Right lobe of liver (tissue), 6 donors: ENCODE data around the gene MUC6. TPM values are rescaled to one million over a fixed set of nuclear protein-coding genes. Genes with fewer than 3 reads are reported as not detected.

Experiments used
- ATAC-seq, 4 donors: fragments of 200-7000 bp; cut with Tn5 transposase; one replicate each; pipeline ENCODE4 v1.9.1; 2020; ENCODE audit warnings: mild to moderate bottlenecking in 4 of 4, moderate library complexity in 4 of 4
- DNase-seq, 3 donors: peaks; one replicate each; pipeline ENCODE4 v3.0.0-alpha.2; 2020
- H3K27ac ChIP-seq, 3 donors: fragments of 200-600 bp; one replicate each; pipeline ENCODE4 v1.8.0; 2022
- H3K27me3 ChIP-seq, 2 donors: fragments of 200-600 bp; one replicate each; pipeline ENCODE4 v1.8.0; 2022
- H3K36me3 ChIP-seq, 4 donors: fragments of 200-600 bp; sonication (generic) in 1 of 4; one replicate each; pipeline versions ENCODE4 v1.5.1 to v1.8.0; 2017 to 2022; ENCODE audit warnings: control low read depth in 1 of 4
- H3K4me1 ChIP-seq, 4 donors: fragments of 200-600 bp; sonication (generic) in 1 of 4; one replicate each; pipeline versions ENCODE4 v1.5.1 to v1.8.0; 2017 to 2022; ENCODE audit warnings: control low read depth in 1 of 4
- H3K4me3 ChIP-seq, 3 donors: fragments of 200-600 bp; one replicate each; pipeline ENCODE4 v1.8.0; 2022
- H3K9me3 ChIP-seq, 4 donors: fragments of 200-600 bp; sonication (generic) in 1 of 4; one replicate each; pipeline versions ENCODE4 v1.5.1 to v1.8.0; 2017 to 2022; ENCODE audit warnings: control low read depth in 1 of 4
- POLR2A ChIP-seq: fragments of 450-650 bp; IDR thresholded peaks from one replicate; pipeline ENCODE4 v1.6.1; 2017; ENCODE audit warnings: antibody characterized with exemption, mild to moderate bottlenecking
- WGBS: methylation state at CpG from one replicate; pipeline ENCODE4 v1.1.6; 2018; ENCODE audit warnings: low coverage, low lambda C conversion rate; ENCODE audit not compliant: insufficient coverage; ENCODE audit errors: missing lambda C conversion rate; 5-methylcytosine and 5-hydroxymethylcytosine counted together
- intact Hi-C, 2 donors: fragments of 100-400 bp; cut with DNase I; formaldehyde crosslinking; loops; one replicate each; pipeline versions ENCODE4 v1.11.2 to v1.14.1; 2022
- total RNA-seq, 6 experiments: library from RNA; depleted of rRNA in 2 of 6; stranded (reverse); fragments of >200 nt in 2 of 6; fragmentation: NEBNext Ultra II Directional in 3 of 6; extraction: Animal tissue kit (Norgen Biotek cat#: 25700) in 3 of 6; gene quantifications; one replicate each; pipeline versions ENCODE4 v1.1.0 to v1.2.4, GENCODE V29; 2016 to 2023
- TF ChIP-seq, protein P1 (sequence below), 4 donors: fragments of 200-600 bp in 3 of 4; fragments of 450-650 bp in 1 of 4; IDR thresholded peaks; one replicate each; pipeline versions ENCODE4 v1.5.1 to v1.8.0; 2016 to 2022; ENCODE audit warnings: antibody characterized with exemption in 4 of 4, mild to moderate bottlenecking in 2 of 4
- donor health status: DM: no; HTN: yes; CAD: no.
- donor health status: DM: no; HTN: no; CAD: no.
- donor health status: DM: no; HTN: no; CAD: no.
- donor health status: DM: no; HTN: yes; CAD: no.
- donor health status: DM: no; HTN: yes; CAD: no.

The MUC6 gene
- total RNA-seq, 6 experiments from 2014 or later = 0.31 to 2.1 (median 0.72) TPM

GRCh38 chr11:970319-970871 is 66.1 kb downstream of the MUC6 start:
- DNase-seq = no peak
- peaks cover 4 to 40% (median 11%) of the 10 kb centered on the region in 4 donors for H3K36me3 ChIP-seq
- no peak for ATAC-seq

GRCh38 chr11:969651-970205 is 66.8 kb downstream of the MUC6 start:
- whole genome bisulfite sequencing = 80% methylated on average over 4 of the region's 9 CpGs
- no peak for ATAC-seq
- TF ChIP-seq, protein P1, sequence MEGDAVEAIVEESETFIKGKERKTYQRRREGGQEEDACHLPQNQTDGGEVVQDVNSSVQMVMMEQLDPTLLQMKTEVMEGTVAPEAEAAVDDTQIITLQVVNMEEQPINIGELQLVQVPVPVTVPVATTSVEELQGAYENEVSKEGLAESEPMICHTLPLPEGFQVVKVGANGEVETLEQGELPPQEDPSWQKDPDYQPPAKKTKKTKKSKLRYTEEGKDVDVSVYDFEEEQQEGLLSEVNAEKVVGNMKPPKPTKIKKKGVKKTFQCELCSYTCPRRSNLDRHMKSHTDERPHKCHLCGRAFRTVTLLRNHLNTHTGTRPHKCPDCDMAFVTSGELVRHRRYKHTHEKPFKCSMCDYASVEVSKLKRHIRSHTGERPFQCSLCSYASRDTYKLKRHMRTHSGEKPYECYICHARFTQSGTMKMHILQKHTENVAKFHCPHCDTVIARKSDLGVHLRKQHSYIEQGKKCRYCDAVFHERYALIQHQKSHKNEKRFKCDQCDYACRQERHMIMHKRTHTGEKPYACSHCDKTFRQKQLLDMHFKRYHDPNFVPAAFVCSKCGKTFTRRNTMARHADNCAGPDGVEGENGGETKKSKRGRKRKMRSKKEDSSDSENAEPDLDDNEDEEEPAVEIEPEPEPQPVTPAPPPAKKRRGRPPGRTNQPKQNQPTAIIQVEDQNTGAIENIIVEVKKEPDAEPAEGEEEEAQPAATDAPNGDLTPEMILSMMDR (IDR thresholded peaks at IDR 0.05) = no peak
- TF ChIP-seq POLR2A = no peak
- Histone ChIP-seq H3K27me3 (no peaks in the 10 kb centered on the region), H3K27ac (no peak overlapping the region), H3K4me3 (no peak overlapping the region), H3K4me1 (peaks cover 0 to 18% (median 4%) of the 10 kb centered on the region in 4 donors), H3K36me3 (peaks cover 4 to 37% (median 11%) of the 10 kb centered on the region in 4 donors), H3K9me3 (no peaks in the 10 kb centered on the region)
- no peak for DNase-seq
- intact Hi-C loops = no loop called here

More at GRCh38 chr11:970319-970871, 66.1 kb downstream of the MUC6 start:
- no peak for TF ChIP-seq POLR2A
- TF ChIP-seq, protein P1 (IDR thresholded peaks at IDR 0.05) = no peak
- intact Hi-C loops = no loop called here
- no peaks in the 10 kb centered on the region for H3K9me3 ChIP-seq
- H3K27me3 ChIP-seq = no peaks in the 10 kb centered on the region
- no peak overlapping the region for H3K27ac ChIP-seq
- H3K4me3 ChIP-seq = no peak overlapping the region
- 76% methylated on average over 10 of the region's 26 CpGs for WGBS
- H3K4me1 ChIP-seq = peaks cover 0 to 18% (median 4%) of the 10 kb centered on the region in 4 donors

GRCh38 chr11:968822-969221 is 67.7 kb downstream of the MUC6 start:
- no peak overlapping the region for H3K4me3 ChIP-seq
- TF ChIP-seq, protein P1 (IDR thresholded peaks at IDR 0.05) = no peak
- TF ChIP-seq POLR2A = no peak
- H3K36me3 ChIP-seq = peaks cover 4 to 36% (median 9%) of the 10 kb centered on the region in 4 donors
- 71% methylated on average over 5 of the region's 14 CpGs for WGBS
- DNase-seq = no peak
- H3K9me3 ChIP-seq = no peaks in the 10 kb centered on the region
- intact Hi-C loops = no loop called here
- no peak overlapping the region for H3K27ac ChIP-seq
- ATAC-seq = no peak
- H3K4me1 ChIP-seq = peaks cover 0 to 18% (median 4%) of the 10 kb centered on the region in 4 donors
- H3K27me3 ChIP-seq = no peaks in the 10 kb centered on the region

- H3K36me3 ChIP-seq = peaks cover 4 to 29% (median 7%) of the 10 kb centered on the region in 4 donors
- no peak for ATAC-seq
Observed at GRCh38 chr11:967995-968751, 68.3 kb downstream of the MUC6 start.

More at GRCh38 chr11:967995-968751, 68.3 kb downstream of the MUC6 start:
- 82% methylated on average over 4 of the region's 31 CpGs for WGBS
- H3K27me3 ChIP-seq = no peaks in the 10 kb centered on the region
- H3K27ac ChIP-seq = no peak overlapping the region
- H3K9me3 ChIP-seq = no peaks in the 10 kb centered on the region
- TF ChIP-seq, protein P1 (IDR thresholded peaks at IDR 0.05) = no peak
- intact Hi-C loops = no loop called here
- H3K4me1 ChIP-seq = peaks cover 0 to 18% (median 4%) of the 10 kb centered on the region in 4 donors
- no peak for DNase-seq
- H3K4me3 ChIP-seq = no peak overlapping the region
